Measurements from ENCODE around the gene LRMDA. TPM values are rescaled to one million over a fixed set of nuclear protein-coding genes. Genes with fewer than 3 reads are reported as not detected.

Gene LRMDA
- total RNA-seq, 3 donors from 2014 or later: 8.3 to 17.1 (median 11.1) TPM

DNA sequence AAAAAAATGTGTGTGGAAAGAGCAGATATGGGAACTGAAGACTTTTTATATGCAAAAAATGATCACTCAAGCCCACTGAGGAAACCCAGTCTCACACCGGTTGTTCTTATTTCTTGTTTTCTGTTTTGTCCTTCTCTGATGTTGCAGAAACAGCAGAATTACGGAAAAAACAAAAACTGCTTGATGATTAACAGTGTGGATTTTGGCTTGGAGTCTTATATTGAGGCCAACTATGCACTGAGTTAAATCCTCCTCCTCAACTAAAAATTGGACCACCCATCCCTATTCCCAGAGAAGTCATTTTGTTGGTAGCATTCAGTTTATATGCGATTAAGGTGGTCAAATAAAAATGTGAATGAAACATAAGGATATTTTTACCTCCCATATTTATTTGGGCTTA lies 246.1 kb downstream of the LRMDA start:
- DNase-seq (ENCODE audit: low spot score in 2 of 2): no peak
- Histone ChIP-seq H3K36me3 (no peaks in the 10 kb centered on the region), H3K9me3 (no peaks in the 10 kb centered on the region), H3K27me3 (no peaks in the 10 kb centered on the region), H3K4me3 (no peak overlapping the region), H3K4me1 (no peaks in the 10 kb centered on the region), H3K27ac (no peak overlapping the region)
- intact Hi-C loops (cut with DNase I; ENCODE audit: low total_unique reads): no loop called here
- no peak for TF ChIP-seq POLR2A (IDR thresholded peaks at IDR 0.05)
- TF ChIP-seq, protein P1, sequence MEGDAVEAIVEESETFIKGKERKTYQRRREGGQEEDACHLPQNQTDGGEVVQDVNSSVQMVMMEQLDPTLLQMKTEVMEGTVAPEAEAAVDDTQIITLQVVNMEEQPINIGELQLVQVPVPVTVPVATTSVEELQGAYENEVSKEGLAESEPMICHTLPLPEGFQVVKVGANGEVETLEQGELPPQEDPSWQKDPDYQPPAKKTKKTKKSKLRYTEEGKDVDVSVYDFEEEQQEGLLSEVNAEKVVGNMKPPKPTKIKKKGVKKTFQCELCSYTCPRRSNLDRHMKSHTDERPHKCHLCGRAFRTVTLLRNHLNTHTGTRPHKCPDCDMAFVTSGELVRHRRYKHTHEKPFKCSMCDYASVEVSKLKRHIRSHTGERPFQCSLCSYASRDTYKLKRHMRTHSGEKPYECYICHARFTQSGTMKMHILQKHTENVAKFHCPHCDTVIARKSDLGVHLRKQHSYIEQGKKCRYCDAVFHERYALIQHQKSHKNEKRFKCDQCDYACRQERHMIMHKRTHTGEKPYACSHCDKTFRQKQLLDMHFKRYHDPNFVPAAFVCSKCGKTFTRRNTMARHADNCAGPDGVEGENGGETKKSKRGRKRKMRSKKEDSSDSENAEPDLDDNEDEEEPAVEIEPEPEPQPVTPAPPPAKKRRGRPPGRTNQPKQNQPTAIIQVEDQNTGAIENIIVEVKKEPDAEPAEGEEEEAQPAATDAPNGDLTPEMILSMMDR (IDR thresholded peaks at IDR 0.05): no peak
- TF ChIP-seq POLR2AphosphoS5 (IDR thresholded peaks at IDR 0.05): no peak

DNA sequence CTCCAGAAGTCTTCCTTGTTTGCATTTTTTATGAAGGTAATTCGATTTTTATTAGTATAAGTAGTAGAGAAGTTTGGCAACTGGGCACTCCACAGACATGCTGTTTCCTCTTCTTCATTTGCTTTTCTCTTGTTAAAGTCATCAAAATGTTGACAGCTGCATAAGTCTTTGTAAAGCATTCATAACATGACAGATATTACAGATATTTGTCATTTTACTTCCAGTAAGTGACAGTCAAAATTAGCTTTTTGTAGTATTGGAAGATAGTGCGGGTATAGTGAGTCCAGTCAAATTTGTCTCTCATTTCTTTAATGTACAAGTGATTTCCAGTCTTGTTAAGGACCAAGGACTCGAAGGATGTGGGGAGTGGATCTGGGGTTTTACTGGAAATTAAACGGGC lies 247.1 kb downstream of the LRMDA start:
- TF ChIP-seq POLR2AphosphoS5 (IDR thresholded peaks at IDR 0.05) (no peak), POLR2A (IDR thresholded peaks at IDR 0.05) (no peak)
- TF ChIP-seq, protein P1 (IDR thresholded peaks at IDR 0.05): no peak
- H3K4me3 ChIP-seq: no peak overlapping the region
- H3K36me3 ChIP-seq: no peaks in the 10 kb centered on the region
- H3K4me1 ChIP-seq: no peaks in the 10 kb centered on the region
- intact Hi-C loops (cut with DNase I; ENCODE audit: low total_unique reads): no loop called here
- no peaks in the 10 kb centered on the region for H3K9me3 ChIP-seq
- H3K27ac ChIP-seq: no peak overlapping the region
- H3K27me3 ChIP-seq: no peaks in the 10 kb centered on the region
- DNase-seq (ENCODE audit: low spot score in 2 of 2): no peak

DNA sequence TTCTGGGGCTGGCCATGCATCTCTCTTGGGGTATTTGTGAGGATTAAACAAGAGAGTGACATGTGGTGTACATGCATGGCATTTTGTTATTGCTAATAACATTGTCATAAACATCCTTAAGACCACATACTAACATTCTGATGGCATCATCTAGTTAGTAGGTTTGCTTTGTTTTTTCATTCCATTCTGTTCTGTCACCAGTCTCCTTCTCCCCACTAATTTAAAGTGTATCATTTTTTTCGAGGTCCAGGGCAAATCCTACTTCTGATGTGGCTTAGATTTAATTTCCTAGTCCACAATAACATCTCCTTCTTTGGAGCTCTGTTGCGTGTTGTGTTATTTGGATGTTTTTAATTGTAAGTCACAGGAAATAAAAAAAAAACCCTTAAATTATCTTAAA lies 248.1 kb downstream of the LRMDA start:
- TF ChIP-seq POLR2A (IDR thresholded peaks at IDR 0.05) (no peak), POLR2AphosphoS5 (IDR thresholded peaks at IDR 0.05) (no peak)
- TF ChIP-seq, protein P1 (IDR thresholded peaks at IDR 0.05): no peak
- Histone ChIP-seq H3K36me3 (no peaks in the 10 kb centered on the region), H3K27ac (no peak overlapping the region), H3K27me3 (no peaks in the 10 kb centered on the region), H3K4me3 (no peak overlapping the region), H3K4me1 (no peaks in the 10 kb centered on the region), H3K9me3 (no peaks in the 10 kb centered on the region)
- no peak for DNase-seq (ENCODE audit: low spot score in 2 of 2)
- intact Hi-C loops (cut with DNase I; ENCODE audit: low total_unique reads): no loop called here

DNA sequence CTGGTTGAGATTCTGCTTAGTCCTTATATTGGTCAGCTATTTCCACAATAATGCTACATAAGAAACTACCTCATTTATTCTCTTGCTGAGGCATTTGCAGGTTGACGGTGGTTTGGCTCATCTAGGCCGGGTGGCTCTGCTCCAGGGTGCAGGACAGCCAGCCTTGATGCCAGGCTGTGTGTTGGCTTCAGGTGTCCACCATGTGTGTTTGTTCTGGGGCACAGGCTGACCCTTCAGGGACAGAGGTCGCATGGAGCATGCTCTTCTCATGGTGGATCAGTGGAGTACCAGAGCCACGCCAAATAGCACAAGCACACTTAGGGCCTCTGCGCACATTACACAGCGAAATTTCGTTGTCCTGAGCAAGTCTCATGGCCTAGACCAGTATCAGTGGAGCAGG lies 249.9 kb downstream of the LRMDA start:
- TF ChIP-seq POLR2AphosphoS5 (IDR thresholded peaks at IDR 0.05): no peak
- no peak for TF ChIP-seq POLR2A (IDR thresholded peaks at IDR 0.05)
- TF ChIP-seq, protein P1 (IDR thresholded peaks at IDR 0.05): no peak
- Histone ChIP-seq H3K9me3 (no peaks in the 10 kb centered on the region), H3K27me3 (no peaks in the 10 kb centered on the region), H3K4me3 (no peak overlapping the region), H3K4me1 (no peaks in the 10 kb centered on the region), H3K27ac (no peak overlapping the region), H3K36me3 (no peaks in the 10 kb centered on the region)
- intact Hi-C loops (cut with DNase I; ENCODE audit: low total_unique reads): no loop called here
- no peak for DNase-seq (ENCODE audit: low spot score in 2 of 2)

DNA sequence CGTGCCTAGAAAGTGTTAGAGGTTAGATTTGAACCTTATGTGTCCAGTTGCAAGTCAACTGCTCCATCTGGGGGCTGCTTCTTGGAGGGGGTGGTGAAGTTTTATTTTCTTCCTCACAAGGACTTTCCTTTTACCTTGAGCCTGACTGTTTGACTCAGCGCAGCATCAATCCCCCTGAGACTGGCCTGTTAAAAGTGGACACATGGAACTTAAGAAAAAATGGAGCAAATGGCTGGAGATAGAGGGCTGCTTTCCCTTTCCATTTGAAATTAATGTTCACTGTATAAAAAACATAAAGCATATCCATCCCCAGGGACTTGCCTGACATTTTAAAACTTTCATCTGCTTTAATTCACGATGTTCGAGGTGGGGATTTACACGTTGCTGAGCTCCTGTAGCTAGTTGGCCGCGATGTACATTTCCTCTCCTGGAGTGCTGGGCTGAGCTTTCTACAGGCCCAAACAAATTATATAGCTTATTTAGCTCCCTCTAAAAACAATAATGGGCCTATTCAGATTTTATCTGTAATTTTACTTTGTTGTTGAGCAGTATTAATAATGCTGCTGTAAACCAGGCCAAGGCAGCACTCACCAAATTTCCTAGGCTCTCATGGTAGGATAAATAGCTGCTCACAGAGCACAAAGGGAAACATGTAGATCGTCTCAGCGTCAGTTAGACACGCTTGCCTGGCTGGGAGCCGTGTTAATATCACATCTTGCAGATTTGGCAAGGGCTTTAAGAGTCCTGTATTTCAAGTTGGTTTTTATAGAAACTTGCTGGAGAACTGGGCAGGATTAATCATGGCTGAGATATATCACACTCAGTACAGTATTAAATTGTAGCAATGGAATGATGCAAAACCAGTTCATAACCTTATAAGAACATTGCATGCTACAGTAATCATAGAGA lies 251.5 kb downstream of the LRMDA start:
- TF ChIP-seq POLR2A (IDR thresholded peaks at IDR 0.05) (no peak), POLR2AphosphoS5 (IDR thresholded peaks at IDR 0.05) (no peak)
- TF ChIP-seq, protein P1 (IDR thresholded peaks at IDR 0.05): no peak
- intact Hi-C loops (cut with DNase I; ENCODE audit: low total_unique reads): no loop called here
- H3K27ac ChIP-seq: no peak overlapping the region

More for the DNA sequence above, 251.5 kb downstream of the LRMDA start:
- no peaks in the 10 kb centered on the region for H3K36me3 ChIP-seq
- no peaks in the 10 kb centered on the region for H3K4me1 ChIP-seq
- H3K4me3 ChIP-seq: no peak overlapping the region
- no peaks in the 10 kb centered on the region for H3K27me3 ChIP-seq
- no peak for DNase-seq (ENCODE audit: low spot score in 2 of 2)
- peaks cover 0 to 6% of the 10 kb centered on the region in 2 donors for H3K9me3 ChIP-seq
